Measurements from ENCODE around the gene WDR19. TPM values are rescaled to one million over a fixed set of nuclear protein-coding genes. Genes with fewer than 3 reads are reported as not detected.

WDR19 gene
- total RNA-seq, 1 donor from 2014 or later, result 28.4 TPM

DNA sequence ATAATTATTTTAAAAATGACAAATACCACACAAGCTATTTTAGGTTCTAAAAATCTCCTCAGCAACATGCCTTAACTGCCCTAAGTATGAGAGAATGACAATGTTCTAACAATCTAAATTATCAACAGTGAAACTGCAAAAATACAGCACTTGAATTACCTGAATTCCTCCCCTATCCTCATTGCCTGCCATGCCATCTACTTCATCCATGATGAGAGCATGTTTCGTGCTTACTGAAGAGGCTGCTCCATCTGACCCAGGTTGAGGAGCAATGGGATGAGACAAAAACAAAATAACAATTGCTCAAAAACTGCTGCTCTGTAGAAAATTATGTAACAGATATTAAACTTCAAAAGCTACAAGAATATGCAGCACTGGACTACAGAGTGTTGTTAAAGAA is 120.6 kb downstream of the WDR19 start:
- H3K9me3 Mint-ChIP-seq, result no peaks in the 10 kb centered on the region
- H3K27ac Mint-ChIP-seq, result no peak overlapping the region
- peaks cover 81% of the 10 kb centered on the region for H3K36me3 Mint-ChIP-seq (ENCODE audit: low read depth)
- no peaks in the 10 kb centered on the region for H3K4me1 Mint-ChIP-seq
- TF ChIP-seq, protein P1, sequence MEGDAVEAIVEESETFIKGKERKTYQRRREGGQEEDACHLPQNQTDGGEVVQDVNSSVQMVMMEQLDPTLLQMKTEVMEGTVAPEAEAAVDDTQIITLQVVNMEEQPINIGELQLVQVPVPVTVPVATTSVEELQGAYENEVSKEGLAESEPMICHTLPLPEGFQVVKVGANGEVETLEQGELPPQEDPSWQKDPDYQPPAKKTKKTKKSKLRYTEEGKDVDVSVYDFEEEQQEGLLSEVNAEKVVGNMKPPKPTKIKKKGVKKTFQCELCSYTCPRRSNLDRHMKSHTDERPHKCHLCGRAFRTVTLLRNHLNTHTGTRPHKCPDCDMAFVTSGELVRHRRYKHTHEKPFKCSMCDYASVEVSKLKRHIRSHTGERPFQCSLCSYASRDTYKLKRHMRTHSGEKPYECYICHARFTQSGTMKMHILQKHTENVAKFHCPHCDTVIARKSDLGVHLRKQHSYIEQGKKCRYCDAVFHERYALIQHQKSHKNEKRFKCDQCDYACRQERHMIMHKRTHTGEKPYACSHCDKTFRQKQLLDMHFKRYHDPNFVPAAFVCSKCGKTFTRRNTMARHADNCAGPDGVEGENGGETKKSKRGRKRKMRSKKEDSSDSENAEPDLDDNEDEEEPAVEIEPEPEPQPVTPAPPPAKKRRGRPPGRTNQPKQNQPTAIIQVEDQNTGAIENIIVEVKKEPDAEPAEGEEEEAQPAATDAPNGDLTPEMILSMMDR (IDR thresholded peaks at IDR 0.05), result no peak
- ChIA-PET CTCF (no interaction called here), POLR2A (no interaction called here)
- no peaks in the 10 kb centered on the region for H3K27me3 Mint-ChIP-seq
- H3K4me3 Mint-ChIP-seq, result no peak overlapping the region
- no peak for ATAC-seq (ENCODE audit: low read depth)
- intact Hi-C loops (cut with micrococcal nuclease), result no loop called here
- no peak for DNase-seq

- no peak for ATAC-seq (ENCODE audit: low read depth)
- CTCF ChIA-PET, result no interaction called here
These were observed 121.5 kb downstream of the WDR19 start for GRCh38 chr4:39303871-39304270.

DNA sequence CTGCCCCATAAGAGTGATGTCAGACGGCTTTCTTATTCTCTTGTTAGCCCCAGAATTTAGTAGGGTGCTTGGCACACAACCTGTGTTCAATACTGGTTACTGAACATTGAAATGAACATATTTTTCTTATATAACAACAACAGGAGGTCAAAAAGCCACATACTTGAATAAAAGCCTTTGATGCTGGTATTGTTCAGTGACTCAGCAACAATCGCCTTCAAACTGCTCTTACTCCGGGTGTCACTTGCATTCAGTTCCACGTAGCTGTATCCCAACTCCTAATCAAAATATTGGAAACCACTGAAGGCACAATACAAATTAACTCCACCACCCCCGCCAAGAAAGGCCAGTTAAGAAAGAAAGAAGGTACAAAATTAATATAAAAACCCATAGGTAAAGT is 122.3 kb downstream of the WDR19 start:
- intact Hi-C loops (cut with micrococcal nuclease), result no loop called here
- ATAC-seq (ENCODE audit: low read depth) (no peak), DNase-seq (no peak)
- TF ChIP-seq, protein P1 (IDR thresholded peaks at IDR 0.05), result no peak
- no peak overlapping the region for H3K4me3 Mint-ChIP-seq
- no peaks in the 10 kb centered on the region for H3K27me3 Mint-ChIP-seq
- no peaks in the 10 kb centered on the region for H3K4me1 Mint-ChIP-seq
- no peaks in the 10 kb centered on the region for H3K9me3 Mint-ChIP-seq
- no peak overlapping the region for H3K27ac Mint-ChIP-seq
- CTCF ChIA-PET, result no interaction called here
- peaks cover 80% of the 10 kb centered on the region for H3K36me3 Mint-ChIP-seq (ENCODE audit: low read depth)
- POLR2A ChIA-PET, result interaction anchor here (0.5 kb wide), 1 partner anchor 157 kb away, joined by 3 read pairs; no protein-coding TSS in a partner anchor

More at GRCh38 chr4:39303871-39304270, 121.5 kb downstream of the WDR19 start:
- H3K27me3 Mint-ChIP-seq, result no peaks in the 10 kb centered on the region
- POLR2A ChIA-PET, result no interaction called here
- H3K4me3 Mint-ChIP-seq, result no peak overlapping the region
- TF ChIP-seq, protein P1 (IDR thresholded peaks at IDR 0.05), result no peak
- H3K4me1 Mint-ChIP-seq, result no peaks in the 10 kb centered on the region
- intact Hi-C loops (cut with micrococcal nuclease), result no loop called here
- no peak overlapping the region for H3K27ac Mint-ChIP-seq
- H3K9me3 Mint-ChIP-seq, result no peaks in the 10 kb centered on the region
- DNase-seq, result no peak
- peaks cover 82% of the 10 kb centered on the region for H3K36me3 Mint-ChIP-seq (ENCODE audit: low read depth)

- intact Hi-C loops (cut with micrococcal nuclease), result no loop called here
- Mint-ChIP-seq H3K27me3 (no peaks in the 10 kb centered on the region), H3K4me3 (no peak overlapping the region), H3K36me3 (ENCODE audit: low read depth) (peaks cover 80% of the 10 kb centered on the region), H3K9me3 (no peaks in the 10 kb centered on the region), H3K27ac (no peak overlapping the region), H3K4me1 (no peaks in the 10 kb centered on the region)
- POLR2A ChIA-PET, result no interaction called here
- TF ChIP-seq, protein P1 (IDR thresholded peaks at IDR 0.05), result no peak
- DNase-seq, result no peak
- no peak for ATAC-seq (ENCODE audit: low read depth)
- CTCF ChIA-PET, result no interaction called here
These were observed 123.8 kb downstream of the WDR19 start for GRCh38 chr4:39305912-39306677.

DNA sequence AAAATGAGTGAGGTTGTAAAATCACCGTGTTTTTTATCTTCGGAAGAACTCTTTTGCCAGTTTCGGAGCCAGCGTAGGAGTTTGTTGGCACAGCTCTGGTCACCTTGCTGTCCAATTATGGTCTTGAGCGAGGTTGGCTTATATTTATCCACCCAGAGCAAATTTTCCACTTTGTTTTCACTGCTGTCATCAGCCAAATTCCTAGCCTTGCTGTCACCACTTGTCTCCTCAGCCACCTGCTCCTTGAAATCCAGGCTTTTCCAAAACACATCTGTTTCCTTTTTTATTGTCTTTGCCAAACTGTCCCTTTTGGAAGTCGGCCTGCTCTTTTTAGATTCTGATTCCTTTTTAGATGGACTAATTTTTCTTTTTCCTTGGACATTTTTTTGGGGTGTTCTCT is 126.3 kb downstream of the WDR19 start:
- ATAC-seq (ENCODE audit: low read depth), result no peak
- ChIA-PET CTCF (no interaction called here), POLR2A (no interaction called here)
- no peak for DNase-seq
- Mint-ChIP-seq H3K36me3 (ENCODE audit: low read depth) (peaks cover 82% of the 10 kb centered on the region), H3K27me3 (no peaks in the 10 kb centered on the region), H3K4me3 (no peak overlapping the region), H3K27ac (no peak overlapping the region), H3K9me3 (no peaks in the 10 kb centered on the region), H3K4me1 (no peaks in the 10 kb centered on the region)
- TF ChIP-seq, protein P1 (IDR thresholded peaks at IDR 0.05), result no peak
- intact Hi-C loops (cut with micrococcal nuclease), result no loop called here
